SU-DHL-6 (cell line): Measurements from ENCODE around the gene ARL2.

Experiments
- H2AFZ ChIP-seq: fragments of 200-600 bp; sonication (generic); 2 replicates; pipeline ENCODE4 v1.6.1; 2014; ENCODE audit warnings: low read depth, mild to moderate bottlenecking, moderate library complexity, mixed read lengths, antibody characterized with exemption, low read length; ENCODE audit not compliant: severe bottlenecking
- H3F3A ChIP-seq: fragments of 200-600 bp; shearing (Covaris generic); 2 replicates; pipeline ENCODE4 v1.6.0; 2016; ENCODE audit warnings: antibody characterized with exemption, mild to moderate bottlenecking; ENCODE audit not compliant: insufficient read depth
- H3K27ac ChIP-seq: fragments of 200-600 bp; sonication (generic); 2 replicates; pipeline ENCODE4 v1.5.1; 2016; ENCODE audit warnings: low read depth, mild to moderate bottlenecking, low read length, moderate library complexity, mixed read lengths
- H3K27me3 ChIP-seq: fragments of 200-600 bp; sonication (generic), shearing (Covaris generic); 2 replicates; pipeline ENCODE4 v1.6.0; 2014; ENCODE audit warnings: mild to moderate bottlenecking, low read length
- H3K36me3 ChIP-seq: fragments of 200-600 bp; sonication (generic); 2 replicates; pipeline ENCODE4 v1.6.1; 2014; ENCODE audit warnings: mild to moderate bottlenecking, low read length, mixed read lengths
- H3K4me2 ChIP-seq: fragments of 300-600, 200-600 bp; shearing (Covaris generic), sonication (generic); 2 replicates; pipeline ENCODE4 v1.6.0; 2014; ENCODE audit warnings: low read length, low read depth, mild to moderate bottlenecking; ENCODE audit not compliant: poor library complexity, severe bottlenecking
- H3K4me3 ChIP-seq: fragments of 200-600 bp; sonication (generic); 2 replicates; pipeline ENCODE4 v1.5.1; 2014; ENCODE audit warnings: antibody characterized with exemption, low read length, mild to moderate bottlenecking, mixed read lengths; ENCODE audit not compliant: insufficient read depth, poor library complexity, severe bottlenecking
- H3K79me2 ChIP-seq: fragments of 200-600 bp; sonication (generic); 2 replicates; pipeline ENCODE4 v1.6.1; 2014; ENCODE audit warnings: mild to moderate bottlenecking, low read length, moderate library complexity; ENCODE audit not compliant: insufficient read depth
- H3K9ac ChIP-seq: fragments of 200-600 bp; sonication (generic); 2 replicates; pipeline ENCODE4 v1.7.0; 2014; ENCODE audit warnings: mild to moderate bottlenecking, low read length
- H3K9me2 ChIP-seq: fragments of 200-600 bp; sonication (generic); replicated peaks from 2 replicates; pipeline ENCODE4 v1.6.1; 2014; ENCODE audit warnings: low read length; ENCODE audit not compliant: insufficient read depth
- H3K9me3 ChIP-seq: fragments of 200-600 bp; sonication (generic); 2 replicates; pipeline ENCODE4 v1.6.1; 2014; ENCODE audit warnings: low read length, mixed read lengths; ENCODE audit not compliant: insufficient read depth
- H4K20me1 ChIP-seq: fragments of 200-600 bp; sonication (generic); 2 replicates; pipeline ENCODE4 v1.6.1; 2014; ENCODE audit warnings: low read depth, mild to moderate bottlenecking, antibody characterized with exemption, low read length, moderate library complexity, mixed read lengths
- CTCF ChIP-seq: fragments of 200-600 bp; sonication (generic); IDR thresholded peaks from one replicate; pipeline ENCODE4 v1.5.1; 2017; ENCODE audit warnings: antibody characterized with exemption, mild to moderate bottlenecking, low read length, moderate library complexity; ENCODE audit not compliant: insufficient read depth, poor library complexity, severe bottlenecking
- EZH2phosphoT487 ChIP-seq: fragments of 200-600 bp; sonication (generic), shearing (Covaris generic); conservative IDR thresholded peaks from 2 replicates; pipeline ENCODE4 v1.6.1; 2018; ENCODE audit warnings: mild to moderate bottlenecking, antibody characterized with exemption, low read length, moderate library complexity, mixed read lengths

The ARL2 gene

GRCh38 chr11:65051398-65051858 lies 37.5 kb downstream of the ARL2 start:
- H3K4me3 ChIP-seq: no peak overlapping the region
- no peaks in the 10 kb centered on the region for H3K27me3 ChIP-seq
- H2AFZ ChIP-seq: no peak overlapping the region
- no peaks in the 10 kb centered on the region for H3F3A ChIP-seq
- no peaks in the 10 kb centered on the region for H3K9me2 ChIP-seq
- H3K9me3 ChIP-seq: no peaks in the 10 kb centered on the region
- no peaks in the 10 kb centered on the region for H3K36me3 ChIP-seq
- no peaks in the 10 kb centered on the region for H3K79me2 ChIP-seq
- H3K4me2 ChIP-seq: no peak overlapping the region
- no peak overlapping the region for H3K9ac ChIP-seq
- H3K27ac ChIP-seq: no peak overlapping the region
- H4K20me1 ChIP-seq: no peaks in the 10 kb centered on the region
- no peak for TF ChIP-seq CTCF
- TF ChIP-seq EZH2phosphoT487: no peak

- no peak overlapping the region for H3K4me3 ChIP-seq
- no peak overlapping the region for H2AFZ ChIP-seq
- no peak for TF ChIP-seq EZH2phosphoT487
- TF ChIP-seq CTCF: no peak
- H3K27ac ChIP-seq: no peak overlapping the region
- no peaks in the 10 kb centered on the region for H3K27me3 ChIP-seq
- H4K20me1 ChIP-seq: no peaks in the 10 kb centered on the region
- no peaks in the 10 kb centered on the region for H3K36me3 ChIP-seq
- no peaks in the 10 kb centered on the region for H3K9me3 ChIP-seq
- H3F3A ChIP-seq: no peaks in the 10 kb centered on the region
- H3K9ac ChIP-seq: no peak overlapping the region
- no peaks in the 10 kb centered on the region for H3K9me2 ChIP-seq
- H3K79me2 ChIP-seq: no peaks in the 10 kb centered on the region
- H3K4me2 ChIP-seq: no peak overlapping the region
These were observed 40.0 kb downstream of the ARL2 start for GRCh38 chr11:65053827-65054508.

- Histone ChIP-seq H3K9me3 (no peaks in the 10 kb centered on the region), H3K27me3 (no peaks in the 10 kb centered on the region), H3K9ac (no peak overlapping the region), H3K79me2 (no peaks in the 10 kb centered on the region), H3K4me2 (no peak overlapping the region), H2AFZ (no peak overlapping the region), H3K27ac (no peak overlapping the region), H4K20me1 (no peaks in the 10 kb centered on the region), H3K36me3 (no peaks in the 10 kb centered on the region), H3K4me3 (no peak overlapping the region), H3K9me2 (no peaks in the 10 kb centered on the region), H3F3A (no peaks in the 10 kb centered on the region)
- TF ChIP-seq EZH2phosphoT487 (no peak), CTCF (no peak)
These were observed 41.6 kb downstream of the ARL2 start for GRCh38 chr11:65055538-65055937.
